NCI-H1930 (cell line): ENCODE results near the gene TBL1XR1.
A peak's percentile ranks its signal among the peaks of the same experiment; 100 is the strongest.
"Not testable (repeated sequence)": the region's sequence is repeated elsewhere in the genome, so short reads cannot be mapped to it uniquely, and the experiment has no call there.

Experiments used
- DNase-seq, 2 experiments: peaks; one replicate each; lab custom pipeline; 2025; lab: John Stamatoyannopoulos, UW

TBL1XR1 gene

GRCh38 chr3:177208223-177208622, 10.9 kb upstream of the TBL1XR1 start:
- no peak for DNase-seq

- DNase-seq = no peak
Measured at GRCh38 chr3:177206936-177207335, 9.7 kb upstream of the TBL1XR1 start.

GRCh38 chr3:177203689-177204395, 6.6 kb upstream of the TBL1XR1 start:
- DNase-seq = no peak

- DNase-seq = not testable (repeated sequence)
Measured at GRCh38 chr3:177203016-177203415, 5.7 kb upstream of the TBL1XR1 start.

- DNase-seq = no peak
Measured at GRCh38 chr3:177201700-177202397, 4.6 kb upstream of the TBL1XR1 start.

- DNase-seq = no peak
Measured at GRCh38 chr3:177199206-177199760, 2.0 kb upstream of the TBL1XR1 start.

- peak in 1 of 2 experiments; percentile 61 for DNase-seq
Measured at GRCh38 chr3:177197727-177198460, 612 bp upstream of the TBL1XR1 start.

- no peak for DNase-seq
Measured at GRCh38 chr3:177196456-177197040, 734 bp downstream of the TBL1XR1 start.

- no peak for DNase-seq
Measured at GRCh38 chr3:177196008-177196455, 1.2 kb downstream of the TBL1XR1 start.

- DNase-seq = no peak
Measured at GRCh38 chr3:177195242-177195991, 1.9 kb downstream of the TBL1XR1 start.

- DNase-seq = no peak
Measured at GRCh38 chr3:177194299-177194698, 3.0 kb downstream of the TBL1XR1 start.

- DNase-seq = no peak
Measured at GRCh38 chr3:177193688-177194268, 3.5 kb downstream of the TBL1XR1 start.

GRCh38 chr3:177193275-177193674, 4.0 kb downstream of the TBL1XR1 start:
- not testable (repeated sequence) for DNase-seq

- DNase-seq = no peak
Measured at GRCh38 chr3:177190756-177191681, 6.3 kb downstream of the TBL1XR1 start.

GRCh38 chr3:177190184-177190583, 7.1 kb downstream of the TBL1XR1 start:
- not testable (repeated sequence) for DNase-seq

GRCh38 chr3:177188325-177188724, 9.0 kb downstream of the TBL1XR1 start:
- DNase-seq = not testable (repeated sequence)

GRCh38 chr3:177186306-177186705, 11.0 kb downstream of the TBL1XR1 start:
- DNase-seq = no peak

GRCh38 chr3:177185035-177185574, 12.2 kb downstream of the TBL1XR1 start:
- no peak for DNase-seq

- DNase-seq = not testable (repeated sequence)
Measured at GRCh38 chr3:177184602-177185001, 12.7 kb downstream of the TBL1XR1 start.
